WERI-Rb-1 (cell line): ENCODE data around the gene GLOD4.
"Not testable (repeated sequence)": the region's sequence is repeated elsewhere in the genome, so short reads cannot be mapped to it uniquely, and the experiment has no call there.

ENCODE experiments used
- DNase-seq: peaks from one replicate; pipeline ENCODE4 v3.0.0-alpha.2; 2020
- H3K27ac ChIP-seq: fragments of 250-450 bp; sonication (Bioruptor Pico); 2 replicates; pipeline ENCODE4 v1.5.1; 2020; ENCODE audit warnings: mild to moderate bottlenecking, moderate library complexity
- H3K27me3 ChIP-seq: fragments of 250-450 bp; sonication (Bioruptor Pico); 2 replicates; pipeline ENCODE4 v1.5.1; 2021; ENCODE audit warnings: mild to moderate bottlenecking, low read depth, moderate library complexity; ENCODE audit not compliant: insufficient read depth, severe bottlenecking
- H3K36me3 ChIP-seq: fragments of 250-450 bp; sonication (Bioruptor Pico); 2 replicates; pipeline ENCODE4 v1.5.1; 2020; ENCODE audit warnings: mild to moderate bottlenecking, moderate library complexity
- H3K4me3 ChIP-seq: 2 replicates; pipeline ENCODE4 v1.5.1; 2011; ENCODE audit warnings: low read depth, mild to moderate bottlenecking, control low read depth, low read length
- H3K9me3 ChIP-seq: fragments of 250-450 bp; sonication (Bioruptor Pico); 2 replicates; pipeline ENCODE4 v1.5.1; 2021; ENCODE audit warnings: mild to moderate bottlenecking, moderate library complexity; ENCODE audit not compliant: severe bottlenecking
- CTCF ChIP-seq: IDR thresholded peaks from 2 replicates; pipeline ENCODE4 v1.5.1; 2011; ENCODE audit warnings: low read depth, mild to moderate bottlenecking, control low read depth, inconsistent platforms, low read length

Gene GLOD4

GRCh38 chr17:781805-782731 is at the start of gene GLOD4, which contains the start of gene MRM3:
Gene GLOD4 (minus strand): TSS chr17:782280. CDS start chr17:782255, 25 bp downstream.
Gene MRM3 (plus strand): TSS chr17:782353. CDS start chr17:782379, 26 bp downstream.
- Histone ChIP-seq H3K27ac (peak within 1 kb of the TSS; percentile 95), H3K4me3 (peak within 1 kb of the TSS; percentile 94), H3K36me3 (peaks cover 35% of the 10 kb centered on the region), H3K27me3 (no peaks in the 10 kb centered on the region), H3K9me3 (no peaks in the 10 kb centered on the region)
- 0 out of 2 replicates have a peak, but pooled peaks have one; percentile 8 for TF ChIP-seq CTCF
- DNase-seq: peak; percentile 87

- H3K9me3 ChIP-seq: peaks cover 2% of the 10 kb centered on the region
- no peak for DNase-seq
Observed at GRCh38 chr17:830950-831349, 48.9 kb upstream of the GLOD4 start.

GRCh38 chr17:830381-830780 is 48.3 kb upstream of the GLOD4 start:
- TF ChIP-seq CTCF: no peak
- Histone ChIP-seq H3K9me3 (peaks cover 2% of the 10 kb centered on the region), H3K36me3 (peaks cover 10% of the 10 kb centered on the region), H3K4me3 (no peak overlapping the region), H3K27ac (no peak overlapping the region), H3K27me3 (no peaks in the 10 kb centered on the region)
- DNase-seq: peak; percentile 34

More at GRCh38 chr17:830950-831349, 48.9 kb upstream of the GLOD4 start:
- no peak for TF ChIP-seq CTCF
- no peaks in the 10 kb centered on the region for H3K27me3 ChIP-seq
- peaks cover 6% of the 10 kb centered on the region; the same call in 1 of the 2 replicates for H3K36me3 ChIP-seq
- H3K4me3 ChIP-seq: no peak overlapping the region
- H3K27ac ChIP-seq: no peak overlapping the region

- H3K27ac ChIP-seq, H3K9me3 ChIP-seq, H3K4me3 ChIP-seq, DNase-seq, H3K27me3 ChIP-seq: not testable (repeated sequence)
- H3K36me3 ChIP-seq: peaks cover 16% of the 10 kb centered on the region
Observed at GRCh38 chr17:829614-830013, 47.5 kb upstream of the GLOD4 start.

- Histone ChIP-seq H3K36me3 (peaks cover 25% of the 10 kb centered on the region), H3K27ac (no peak overlapping the region), H3K4me3 (no peak overlapping the region), H3K9me3 (peaks cover 2% of the 10 kb centered on the region), H3K27me3 (no peaks in the 10 kb centered on the region)
- no peak for TF ChIP-seq CTCF
- DNase-seq: no peak
Observed at GRCh38 chr17:828761-829160, 46.7 kb upstream of the GLOD4 start.

- Histone ChIP-seq H3K36me3 (peaks cover 41% of the 10 kb centered on the region), H3K27me3 (no peaks in the 10 kb centered on the region), H3K27ac (no peak overlapping the region), H3K9me3 (peaks cover under 1% of the 10 kb centered on the region), H3K4me3 (no peak overlapping the region)
- TF ChIP-seq CTCF: no peak
- DNase-seq: no peak
Observed at GRCh38 chr17:826778-827177, 44.7 kb upstream of the GLOD4 start.
